HepG2 (cell line): ENCODE data around the gene CSTF3. TPM values are rescaled to one million over a fixed set of nuclear protein-coding genes. Genes with fewer than 3 reads are reported as not detected.

Experiments
- IRF1 ChIP-seq: sonication (generic); formaldehyde crosslinking; IDR thresholded peaks from 2 replicates; pipeline ENCODE4 v1.4.0; 2020; ENCODE audit warnings: low read depth, mild to moderate bottlenecking, missing genetic modification reagents
- KIAA2018 ChIP-seq: sonication (generic); formaldehyde crosslinking; IDR thresholded peaks from 2 replicates; pipeline ENCODE4 v1.5.0; 2020; ENCODE audit warnings: mild to moderate bottlenecking, missing genetic modification reagents, borderline replicate concordance
- MZF1 ChIP-seq: sonication (generic); formaldehyde crosslinking; IDR thresholded peaks from 2 replicates; pipeline ENCODE4 v1.8.1; 2023; ENCODE audit warnings: mild to moderate bottlenecking, missing genetic modification reagents, borderline replicate concordance
- RNF219 ChIP-seq: sonication (generic); formaldehyde crosslinking; IDR thresholded peaks from 2 replicates; pipeline ENCODE4 v1.5.0; 2020; ENCODE audit warnings: mild to moderate bottlenecking, missing genetic modification reagents
- RXRA ChIP-seq: sonication (generic); formaldehyde crosslinking; IDR thresholded peaks from 2 replicates; pipeline ENCODE4 v1.5.1; 2020; ENCODE audit warnings: missing genetic modification reagents
- SPEN ChIP-seq: sonication (generic); formaldehyde crosslinking; IDR thresholded peaks from 2 replicates; pipeline ENCODE4 v1.5.1; 2020; ENCODE audit warnings: low read depth, mild to moderate bottlenecking, missing genetic modification reagents
- TBX3 ChIP-seq: fragments of 450-650 bp; IDR thresholded peaks from 2 replicates; pipeline ENCODE4 v1.6.1; 2017; ENCODE audit warnings: antibody characterized with exemption, mild to moderate bottlenecking, inconsistent platforms, borderline replicate concordance
- ZNF224 ChIP-seq: sonication (generic); formaldehyde crosslinking; IDR thresholded peaks from 2 replicates; pipeline ENCODE4 v1.5.0; 2020; ENCODE audit warnings: mild to moderate bottlenecking, missing genetic modification reagents
- ZNF280D ChIP-seq: sonication (generic); formaldehyde crosslinking; IDR thresholded peaks from 2 replicates; pipeline ENCODE4 v1.5.1; 2020; ENCODE audit warnings: mild to moderate bottlenecking, missing genetic modification reagents
- ZNF567 ChIP-seq: sonication (generic); formaldehyde crosslinking; IDR thresholded peaks from 2 replicates; pipeline ENCODE4 v1.8.1; 2023; ENCODE audit warnings: mild to moderate bottlenecking, missing genetic modification reagents, borderline replicate concordance
- polyA plus RNA-seq, 8 experiments: library from polyadenylated mRNA; depleted of rRNA in 3 of 8; stranded (reverse) in 7 of 8; unstranded in 1 of 8; fragments of >200 nt; fragmentation: Illumina TruSeq in 4 of 8; extraction: Trizol in 4 of 8; gene quantifications; 2 replicates each; pipeline versions ENCODE4 v1.2.1 to v1.2.3, GENCODE V29; 2011 to 2016; ENCODE audit warnings: low read depth in 4 of 8, missing spikeins in 1 of 8, mixed read lengths in 1 of 8; ENCODE audit not compliant: insufficient read depth in 1 of 8
- total RNA-seq, 5 experiments: library from RNA; depleted of rRNA; stranded (reverse); fragments of >200 nt; fragmentation: Illumina TruSeq; extraction: Trizol; gene quantifications; 2 replicates each; pipeline ENCODE4 v1.2.3, GENCODE V29; 2016; ENCODE audit warnings: low read depth in 1 of 5
- TF ChIP-seq, protein P1 (sequence below): sonication (generic); formaldehyde crosslinking; IDR thresholded peaks from 2 replicates; pipeline ENCODE4 v1.5.1; 2020; ENCODE audit warnings: mild to moderate bottlenecking, moderate library complexity, missing genetic modification reagents

The CSTF3 gene
- total and polyA plus RNA-seq, 2 of the 13 experiments (the other 11 are each of a cell fraction or from before 2014, with no cell fraction given), result 21.5 to 43.6 TPM

DNA sequence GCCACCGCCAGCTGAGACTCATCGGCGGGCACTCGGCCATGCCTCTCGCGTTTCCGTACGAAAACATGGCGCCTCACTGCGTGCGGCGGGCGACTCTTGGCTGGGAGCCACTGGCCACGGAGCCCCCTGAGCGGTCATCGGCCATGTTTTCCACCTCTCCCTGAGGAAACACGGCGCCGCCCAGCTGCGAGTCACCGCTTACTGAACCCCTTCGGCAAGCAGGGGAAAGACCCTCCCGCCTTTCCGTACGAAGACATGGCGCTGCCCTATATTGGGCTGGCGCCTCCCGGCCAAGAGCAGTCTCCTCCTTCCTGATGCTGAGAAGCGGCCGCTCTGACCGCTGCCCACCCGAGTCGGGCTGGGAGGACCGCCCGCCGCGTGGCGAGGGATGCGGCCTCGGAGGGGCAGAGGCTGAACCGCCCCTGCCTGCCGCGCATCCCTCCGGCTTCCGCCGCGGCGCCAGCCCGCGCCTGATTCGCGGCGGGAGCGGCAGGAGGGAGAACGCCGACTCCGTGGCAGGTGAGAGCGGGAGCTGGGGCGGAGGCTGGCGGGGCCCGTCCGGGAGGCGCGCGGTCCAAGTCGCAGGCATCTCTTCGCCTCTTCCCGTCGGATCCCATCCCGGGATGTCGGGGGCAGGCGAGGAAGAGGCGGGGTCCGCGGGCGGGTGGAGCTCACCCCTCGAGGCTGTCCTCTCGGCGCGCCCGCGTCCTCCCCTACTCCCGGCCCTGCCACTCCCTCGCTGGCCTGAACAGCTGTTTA lies 121.8 kb downstream of the CSTF3 start, which contains the start of gene TCP11L1 (continued):
- no peak for TF ChIP-seq RNF219 (CRISPR knock-in tag)
- TF ChIP-seq ZNF567 (CRISPR knock-in tag), result no peak
- no peak for TF ChIP-seq TBX3
- TF ChIP-seq RXRA (CRISPR knock-in tag), result peak; percentile 76
- TF ChIP-seq ZNF224 (CRISPR knock-in tag), result peak; percentile 75; the same call in 1 of the 2 replicates
- TF ChIP-seq KIAA2018 (CRISPR knock-in tag), result no peak
- TF ChIP-seq, protein P1, sequence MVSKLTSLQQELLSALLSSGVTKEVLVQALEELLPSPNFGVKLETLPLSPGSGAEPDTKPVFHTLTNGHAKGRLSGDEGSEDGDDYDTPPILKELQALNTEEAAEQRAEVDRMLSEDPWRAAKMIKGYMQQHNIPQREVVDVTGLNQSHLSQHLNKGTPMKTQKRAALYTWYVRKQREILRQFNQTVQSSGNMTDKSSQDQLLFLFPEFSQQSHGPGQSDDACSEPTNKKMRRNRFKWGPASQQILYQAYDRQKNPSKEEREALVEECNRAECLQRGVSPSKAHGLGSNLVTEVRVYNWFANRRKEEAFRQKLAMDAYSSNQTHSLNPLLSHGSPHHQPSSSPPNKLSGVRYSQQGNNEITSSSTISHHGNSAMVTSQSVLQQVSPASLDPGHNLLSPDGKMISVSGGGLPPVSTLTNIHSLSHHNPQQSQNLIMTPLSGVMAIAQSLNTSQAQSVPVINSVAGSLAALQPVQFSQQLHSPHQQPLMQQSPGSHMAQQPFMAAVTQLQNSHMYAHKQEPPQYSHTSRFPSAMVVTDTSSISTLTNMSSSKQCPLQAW (CRISPR knock-in tag), result peak; percentile 60; the same call in 1 of the 2 replicates
- peak; percentile 55; the same call in 1 of the 2 replicates for TF ChIP-seq ZNF280D
- TF ChIP-seq SPEN, result no peak; the same call in 1 of the 2 replicates
- TF ChIP-seq IRF1, result no peak
- TF ChIP-seq MZF1 (CRISPR knock-in tag), result no peak
